Ishikawa (cell line): ENCODE measurements around the gene RBM38.

Experiments used
- CEBPB ChIP-seq: IDR thresholded peaks from 2 replicates; pipeline ENCODE4 v1.6.1; 2012
- CREB1 ChIP-seq: IDR thresholded peaks from 2 replicates; pipeline ENCODE4 v1.6.1; 2012; ENCODE audit warnings: low read depth
- EGR1 ChIP-seq: IDR thresholded peaks from 2 replicates; pipeline ENCODE4 v1.6.1; 2012
- EP300 ChIP-seq: IDR thresholded peaks from 2 replicates; pipeline ENCODE4 v1.6.1; 2012; ENCODE audit warnings: borderline replicate concordance
- FOXM1 ChIP-seq: IDR thresholded peaks from 2 replicates; pipeline ENCODE4 v1.6.1; 2012; ENCODE audit warnings: low read depth, borderline replicate concordance
- NFIC ChIP-seq: IDR thresholded peaks from 2 replicates; pipeline ENCODE4 v1.6.1; 2012
- RAD21 ChIP-seq: IDR thresholded peaks from 2 replicates; pipeline ENCODE4 v1.6.1; 2012; ENCODE audit warnings: low read depth
- TAF1 ChIP-seq: IDR thresholded peaks from 2 replicates; pipeline ENCODE4 v1.6.1; 2012; ENCODE audit warnings: low read depth, mild to moderate bottlenecking
- TCF12 ChIP-seq: IDR thresholded peaks from 2 replicates; pipeline ENCODE4 v1.6.1; 2012; ENCODE audit warnings: low read depth
- TEAD4 ChIP-seq: IDR thresholded peaks from 2 replicates; pipeline ENCODE4 v1.6.1; 2012
- YY1 ChIP-seq: IDR thresholded peaks from 2 replicates; pipeline ENCODE4 v1.6.1; 2012; ENCODE audit warnings: low read depth
- ZBTB7A ChIP-seq: IDR thresholded peaks from 2 replicates; pipeline ENCODE4 v1.6.1; 2012; ENCODE audit warnings: low read depth
- TF ChIP-seq, protein P1 (sequence below): IDR thresholded peaks from 2 replicates; pipeline ENCODE4 v1.6.1; 2012; ENCODE audit warnings: low read depth, mild to moderate bottlenecking
- TF ChIP-seq, protein P2 (sequence below): IDR thresholded peaks from 2 replicates; pipeline ENCODE4 v1.6.1; 2012
- TF ChIP-seq, protein P3 (sequence below): IDR thresholded peaks from 2 replicates; pipeline ENCODE4 v1.6.1; 2012

RBM38 gene

DNA sequence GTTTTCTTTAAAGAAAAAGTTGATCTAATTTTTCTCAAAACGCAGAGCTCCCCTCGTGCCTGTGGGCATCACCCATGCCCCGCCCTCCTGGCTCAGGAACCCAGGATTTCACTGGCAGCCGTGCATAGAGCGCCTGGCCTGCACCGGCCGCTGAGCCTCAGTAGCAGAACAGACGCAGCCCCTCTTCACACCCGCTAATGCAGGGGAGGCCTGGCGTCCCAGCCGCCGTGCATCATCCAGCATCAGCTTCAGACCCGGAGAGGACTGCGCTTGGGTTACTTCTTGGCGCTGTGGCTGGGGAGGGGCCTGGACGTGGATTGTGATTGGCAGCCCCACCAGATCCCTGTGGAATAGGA is 18.1 kb downstream of the RBM38 start:
- TF ChIP-seq FOXM1: no peak
- no peak for TF ChIP-seq TAF1
- no peak for TF ChIP-seq CEBPB

DNA sequence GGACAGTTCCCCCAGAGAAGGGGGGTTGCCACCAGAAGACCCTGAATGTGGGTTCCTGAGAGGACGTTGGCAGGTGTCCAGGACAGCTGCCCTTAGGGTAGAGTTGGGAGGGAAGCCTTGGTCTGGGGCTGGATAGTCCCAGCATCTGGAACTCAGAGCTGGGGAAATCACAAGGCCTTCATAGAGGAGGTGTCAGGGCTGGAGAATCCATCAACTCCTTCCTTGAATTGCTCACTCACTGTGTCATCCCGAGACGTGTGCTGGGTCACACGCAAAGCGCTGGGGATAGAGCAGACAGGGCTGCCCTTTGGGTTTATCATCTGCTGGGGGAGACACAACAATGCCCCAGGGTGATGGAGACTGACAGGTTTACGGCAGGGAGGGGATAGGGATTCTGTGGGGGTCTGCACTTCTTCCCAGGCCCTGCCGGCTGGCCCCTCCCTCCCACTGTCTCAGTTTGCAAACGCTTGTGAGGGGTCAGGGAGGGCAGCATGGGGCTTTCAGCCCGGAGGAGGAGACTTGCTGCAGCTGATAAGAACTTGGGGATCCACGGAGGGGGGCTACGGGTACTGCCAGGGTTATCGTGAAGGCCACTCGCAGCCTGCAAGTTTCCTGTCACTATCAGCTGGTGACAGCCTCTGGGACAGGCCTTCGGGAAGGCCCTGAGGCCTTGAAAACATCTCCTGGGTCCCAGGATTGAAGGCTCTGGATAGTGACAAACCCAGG is 18.6 kb downstream of the RBM38 start:
- TF ChIP-seq NFIC (no peak), RAD21 (no peak), YY1 (no peak), CEBPB (no peak), ZBTB7A (no peak), TCF12 (no peak), FOXM1 (no peak)
- TF ChIP-seq, protein P1, sequence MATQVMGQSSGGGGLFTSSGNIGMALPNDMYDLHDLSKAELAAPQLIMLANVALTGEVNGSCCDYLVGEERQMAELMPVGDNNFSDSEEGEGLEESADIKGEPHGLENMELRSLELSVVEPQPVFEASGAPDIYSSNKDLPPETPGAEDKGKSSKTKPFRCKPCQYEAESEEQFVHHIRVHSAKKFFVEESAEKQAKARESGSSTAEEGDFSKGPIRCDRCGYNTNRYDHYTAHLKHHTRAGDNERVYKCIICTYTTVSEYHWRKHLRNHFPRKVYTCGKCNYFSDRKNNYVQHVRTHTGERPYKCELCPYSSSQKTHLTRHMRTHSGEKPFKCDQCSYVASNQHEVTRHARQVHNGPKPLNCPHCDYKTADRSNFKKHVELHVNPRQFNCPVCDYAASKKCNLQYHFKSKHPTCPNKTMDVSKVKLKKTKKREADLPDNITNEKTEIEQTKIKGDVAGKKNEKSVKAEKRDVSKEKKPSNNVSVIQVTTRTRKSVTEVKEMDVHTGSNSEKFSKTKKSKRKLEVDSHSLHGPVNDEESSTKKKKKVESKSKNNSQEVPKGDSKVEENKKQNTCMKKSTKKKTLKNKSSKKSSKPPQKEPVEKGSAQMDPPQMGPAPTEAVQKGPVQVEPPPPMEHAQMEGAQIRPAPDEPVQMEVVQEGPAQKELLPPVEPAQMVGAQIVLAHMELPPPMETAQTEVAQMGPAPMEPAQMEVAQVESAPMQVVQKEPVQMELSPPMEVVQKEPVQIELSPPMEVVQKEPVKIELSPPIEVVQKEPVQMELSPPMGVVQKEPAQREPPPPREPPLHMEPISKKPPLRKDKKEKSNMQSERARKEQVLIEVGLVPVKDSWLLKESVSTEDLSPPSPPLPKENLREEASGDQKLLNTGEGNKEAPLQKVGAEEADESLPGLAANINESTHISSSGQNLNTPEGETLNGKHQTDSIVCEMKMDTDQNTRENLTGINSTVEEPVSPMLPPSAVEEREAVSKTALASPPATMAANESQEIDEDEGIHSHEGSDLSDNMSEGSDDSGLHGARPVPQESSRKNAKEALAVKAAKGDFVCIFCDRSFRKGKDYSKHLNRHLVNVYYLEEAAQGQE: no peak
- TF ChIP-seq, protein P2, sequence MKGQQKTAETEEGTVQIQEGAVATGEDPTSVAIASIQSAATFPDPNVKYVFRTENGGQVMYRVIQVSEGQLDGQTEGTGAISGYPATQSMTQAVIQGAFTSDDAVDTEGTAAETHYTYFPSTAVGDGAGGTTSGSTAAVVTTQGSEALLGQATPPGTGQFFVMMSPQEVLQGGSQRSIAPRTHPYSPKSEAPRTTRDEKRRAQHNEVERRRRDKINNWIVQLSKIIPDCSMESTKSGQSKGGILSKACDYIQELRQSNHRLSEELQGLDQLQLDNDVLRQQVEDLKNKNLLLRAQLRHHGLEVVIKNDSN: no peak

DNA sequence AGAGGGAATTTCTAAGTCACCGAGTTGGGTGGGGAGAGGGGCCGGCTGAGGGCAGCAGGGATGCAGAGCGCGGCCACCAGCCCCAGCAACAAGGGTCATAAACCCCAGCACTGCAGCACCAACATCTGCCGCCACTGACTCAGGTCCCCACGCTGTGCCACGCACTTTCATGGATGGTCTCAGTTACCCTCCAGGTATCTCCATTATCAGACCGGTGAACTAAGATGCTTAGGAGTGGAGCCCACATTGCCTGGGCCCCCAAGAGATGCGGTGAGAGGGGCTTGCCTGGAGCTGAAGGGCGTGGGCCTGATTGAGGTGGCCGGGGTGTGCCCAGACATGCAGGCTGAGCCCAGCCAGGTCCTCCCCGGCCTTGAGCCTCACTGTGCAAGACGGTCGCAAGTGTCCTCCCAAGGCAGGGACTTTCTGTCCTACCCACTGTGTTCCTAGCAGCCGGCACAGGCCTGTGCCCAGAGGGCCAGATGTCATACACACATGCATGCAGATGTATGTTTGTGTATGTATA is 19.3 kb downstream of the RBM38 start:
- TF ChIP-seq NFIC (no peak), TAF1 (no peak), FOXM1 (no peak), YY1 (no peak), TEAD4 (no peak), CREB1 (no peak), CEBPB (no peak)

DNA sequence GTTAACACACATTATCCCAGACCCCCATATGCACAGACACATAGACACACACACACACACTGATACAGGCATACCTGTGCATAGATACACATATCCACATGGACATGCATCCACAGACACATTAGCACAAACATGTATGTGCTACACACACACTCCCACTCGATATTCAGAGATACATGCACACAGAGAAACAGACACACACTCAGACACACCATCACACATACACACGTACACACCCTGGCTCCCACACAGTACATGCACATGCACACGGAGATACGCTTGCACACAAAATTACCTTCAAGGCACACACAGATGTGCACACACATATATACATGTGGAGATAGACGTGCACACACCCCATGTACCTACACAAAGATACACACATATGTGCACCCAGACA is 19.7 kb downstream of the RBM38 start:
- TF ChIP-seq EP300 (no peak), FOXM1 (no peak), TAF1 (no peak), EGR1 (no peak), TCF12 (no peak), CREB1 (no peak), ZBTB7A (no peak), YY1 (no peak), NFIC (no peak)
- TF ChIP-seq, protein P3, sequence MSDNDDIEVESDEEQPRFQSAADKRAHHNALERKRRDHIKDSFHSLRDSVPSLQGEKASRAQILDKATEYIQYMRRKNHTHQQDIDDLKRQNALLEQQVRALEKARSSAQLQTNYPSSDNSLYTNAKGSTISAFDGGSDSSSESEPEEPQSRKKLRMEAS: no peak

DNA sequence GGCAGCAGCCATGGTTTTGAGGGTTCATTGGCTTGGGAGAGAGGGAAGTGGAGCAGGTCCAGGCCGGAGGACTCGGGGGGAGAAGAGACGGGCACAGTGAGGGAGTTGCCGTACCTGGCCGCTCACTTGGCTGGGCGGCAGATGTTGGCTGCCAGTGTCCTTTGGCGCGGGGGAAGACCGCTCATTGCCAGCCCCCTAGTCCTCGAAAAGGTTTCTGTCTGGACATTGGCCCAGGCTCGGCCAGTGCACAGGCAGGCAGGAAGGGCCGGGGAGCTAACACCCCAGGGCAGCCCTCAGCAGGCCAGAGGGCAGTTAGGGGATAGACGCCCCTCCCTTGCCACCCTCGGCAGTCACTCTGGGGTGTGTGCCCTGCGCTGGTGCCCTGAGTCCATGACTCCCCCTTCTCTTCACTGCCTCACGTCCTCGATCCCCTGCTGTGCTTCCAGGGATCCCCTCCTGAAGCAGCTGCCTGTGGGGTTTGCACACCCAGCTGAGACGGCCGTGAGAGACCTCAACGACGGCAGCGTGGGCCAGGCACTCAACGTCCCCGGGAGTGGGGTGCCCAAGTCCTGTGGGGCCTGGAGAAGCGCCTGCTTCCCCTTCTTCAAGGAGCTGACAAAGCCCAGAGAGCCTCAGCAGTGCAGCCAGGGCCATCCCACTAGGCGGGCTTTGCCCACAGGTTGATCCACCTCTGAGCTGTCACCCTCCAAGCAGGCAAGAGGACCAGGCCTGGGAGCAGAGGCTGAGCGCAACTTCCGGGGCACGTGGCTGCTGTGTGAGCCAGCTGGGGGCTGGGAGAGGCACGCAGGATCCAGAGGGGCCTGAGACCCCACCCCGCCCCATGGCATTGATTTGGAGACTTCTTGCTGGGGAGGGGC is 20.4 kb downstream of the RBM38 start:
- TF ChIP-seq CREB1: no peak

DNA sequence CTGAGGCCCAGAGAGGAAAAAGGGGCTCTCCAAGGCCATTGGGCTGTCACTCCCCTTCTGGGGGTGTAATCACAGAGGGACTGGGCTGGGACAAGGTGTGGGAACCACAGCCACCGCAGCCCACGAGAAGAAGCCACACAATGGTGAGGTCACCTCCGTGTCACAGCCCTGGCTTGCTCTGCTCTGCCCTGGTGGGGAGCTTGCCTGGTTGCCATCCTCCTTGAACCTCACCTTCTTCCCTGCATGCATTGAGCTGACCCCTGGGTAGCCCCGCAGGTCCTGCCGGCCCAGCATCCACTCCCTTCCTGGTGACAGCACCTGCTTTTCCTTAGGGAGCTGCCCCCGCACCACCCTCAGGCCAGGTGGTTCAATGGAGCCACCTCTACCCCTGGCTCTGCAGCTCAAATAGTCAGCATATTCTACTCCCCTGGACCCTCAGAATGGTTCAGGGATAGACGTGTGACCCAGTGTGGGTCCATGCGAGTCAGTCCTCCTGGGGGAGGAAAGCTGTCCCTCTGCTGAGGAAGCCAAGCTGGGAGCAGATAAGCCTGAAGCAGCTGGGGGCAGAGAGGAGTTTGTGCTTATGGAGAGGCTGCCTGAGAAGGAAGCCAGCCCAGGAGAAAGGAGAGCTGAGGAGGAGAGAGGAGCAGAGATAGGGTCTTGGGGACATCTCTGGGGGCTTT is 21.3 kb downstream of the RBM38 start:
- TF ChIP-seq EP300: no peak
- TF ChIP-seq, protein P2: no peak
- no peak for TF ChIP-seq TAF1
- no peak for TF ChIP-seq CREB1
- TF ChIP-seq ZBTB7A: no peak

DNA sequence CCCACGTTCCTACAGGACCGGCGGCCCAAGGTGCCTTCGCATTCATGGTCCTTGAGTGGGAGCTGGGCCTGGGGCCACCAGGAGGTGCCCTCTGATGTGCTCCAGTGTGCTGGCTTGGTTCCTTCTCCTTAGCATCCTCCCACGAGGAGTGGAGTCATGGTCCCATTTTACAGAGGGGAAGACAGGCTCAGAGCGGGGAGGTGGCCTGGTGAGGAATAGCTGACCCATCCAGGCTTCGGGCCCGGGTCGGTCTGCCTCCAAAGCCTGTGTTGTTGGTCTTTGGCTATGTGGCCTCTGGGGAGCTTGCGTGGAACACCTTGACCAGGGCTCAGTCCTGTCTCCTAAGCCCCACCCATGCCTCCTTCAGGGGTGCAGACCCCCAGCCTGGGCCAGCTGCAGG is 22.8 kb downstream of the RBM38 start:
- TF ChIP-seq YY1: no peak
- no peak for TF ChIP-seq RAD21
- TF ChIP-seq, protein P3: no peak
- no peak for TF ChIP-seq ZBTB7A
- no peak for TF ChIP-seq TAF1
- no peak for TF ChIP-seq TCF12
- no peak for TF ChIP-seq NFIC
- TF ChIP-seq TEAD4: no peak
- TF ChIP-seq EGR1: no peak
- TF ChIP-seq CREB1: no peak
- no peak for TF ChIP-seq FOXM1
- TF ChIP-seq, protein P1: no peak
- TF ChIP-seq, protein P2: no peak
- TF ChIP-seq CEBPB: no peak
